HepG2 (cell line): ENCODE measurements around the gene EPS8L3. TPM values are rescaled to one million over a fixed set of nuclear protein-coding genes. Genes with fewer than 3 reads are reported as not detected.
A peak's percentile ranks its signal among the peaks of the same experiment; 100 is the strongest.

Experiments used
- ATAC-seq: fragments of 200-7000 bp; cut with Tn5 transposase; 3 replicates; pipeline ENCODE4 v1.9.1; 2020; ENCODE audit warnings: mild to moderate bottlenecking, moderate library complexity
- BruUV-seq: library from RNA; stranded (reverse); fragments of 400-500 nt; replicated peaks from 2 replicates; lab custom pipeline; 2021; lab: Mats Ljungman, UMichigan
- CTCF ChIA-PET: fragments of 300-600 bp; formaldehyde crosslinking; extraction: SDS; loops from one replicate; lab custom pipeline; 2021; ENCODE audit warnings: low total read pairs, inconsistent platforms, low intra/inter-chr PET ratio; lab: Yijun Ruan, JAX
- POLR2A ChIA-PET: fragments of 350-600 bp; sonication (Branson Sonifier 250); formaldehyde crosslinking; loops from one replicate; lab custom pipeline; 2020; ENCODE audit warnings: antibody characterized with exemption, inconsistent platforms; lab: Yijun Ruan, JAX
- DNase-seq: peaks from one replicate; pipeline ENCODE4 v3.0.0-alpha.2; 2015; ENCODE audit warnings: low spot score
- FAIRE-seq: peaks from 3 replicates; lab custom pipeline; 2011; peaks lifted over from hg19 to GRCh38; lab: Jason Lieb, UNC
- H2AFZ ChIP-seq: one replicate; pipeline ENCODE4 v1.6.1; 2011; ENCODE audit warnings: low read length, inconsistent platforms
- H3K27ac ChIP-seq: fragments of 300-600 bp; 3 replicates; pipeline ENCODE4 v1.8.0; 2011; ENCODE audit warnings: mixed run types, mild to moderate bottlenecking, mixed read lengths, low read length, inconsistent platforms; ENCODE audit not compliant: insufficient read depth; ENCODE audit errors: extremely low read length
- H3K27me3 ChIP-seq, 2 experiments: fragments of 200-600 bp in 1 of 2; 2 replicates in 1 of 2; 3 replicates in 1 of 2; pipeline versions ENCODE4 v1.6.0 to v1.8.0; 2011; ENCODE audit warnings: low read length in 2 of 2, mild to moderate bottlenecking in 2 of 2, moderate library complexity in 2 of 2, inconsistent platforms in 1 of 2; ENCODE audit not compliant: insufficient read depth in 2 of 2, control insufficient read depth in 1 of 2
- H3K36me3 ChIP-seq, 2 experiments: fragments of 200-600 bp in 1 of 2; replicated peaks in 1 of 2; 2 replicates in 1 of 2; 3 replicates in 1 of 2; pipeline versions ENCODE4 v1.5.1 to v1.8.0; 2011; ENCODE audit warnings: low read length in 2 of 2, inconsistent platforms in 1 of 2; ENCODE audit not compliant: insufficient read depth in 2 of 2, control insufficient read depth in 1 of 2
- H3K4me1 ChIP-seq: 2 replicates; pipeline ENCODE4 v1.5.1; 2012; ENCODE audit warnings: low read length, inconsistent platforms; ENCODE audit not compliant: insufficient read depth
- H3K4me2 ChIP-seq: 2 replicates; pipeline ENCODE4 v1.6.0; 2011; ENCODE audit warnings: low read depth, low read length, inconsistent platforms
- H3K4me3 ChIP-seq, 3 experiments: fragments of 200-600 bp in 1 of 3; sonication (generic), shearing (Covaris generic) in 1 of 3; replicated peaks in 1 of 3; 2 replicates each; pipeline ENCODE4 v1.5.1; 2011 to 2016; ENCODE audit warnings: low read length in 3 of 3, inconsistent platforms in 2 of 3, low read depth in 2 of 3, mild to moderate bottlenecking in 2 of 3, control low read depth in 1 of 3, mixed read lengths in 1 of 3; ENCODE audit not compliant: insufficient read depth in 1 of 3
- H3K79me2 ChIP-seq: one replicate; pipeline ENCODE4 v1.6.1; 2011; ENCODE audit warnings: low read length, inconsistent platforms; ENCODE audit not compliant: insufficient read depth
- H3K9ac ChIP-seq: 2 replicates; pipeline ENCODE4 v1.6.0; 2011; ENCODE audit warnings: mild to moderate bottlenecking, low read depth, low read length, inconsistent platforms; ENCODE audit not compliant: insufficient read depth
- H3K9me3 ChIP-seq: 2 replicates; pipeline ENCODE4 v1.5.1; 2012; ENCODE audit warnings: mild to moderate bottlenecking, low read length
- H4K20me1 ChIP-seq: 2 replicates; pipeline ENCODE4 v1.6.0; 2011; ENCODE audit warnings: inconsistent platforms, mild to moderate bottlenecking, low read length, moderate library complexity; ENCODE audit not compliant: insufficient read depth
- ATF1 ChIP-seq: IDR thresholded peaks from 2 replicates; pipeline ENCODE4 v1.6.1; 2016; ENCODE audit warnings: mild to moderate bottlenecking, control low read depth
- HIC2 ChIP-seq: sonication (generic); formaldehyde crosslinking; IDR thresholded peaks from 2 replicates; pipeline ENCODE4 v1.9.0; 2022; ENCODE audit warnings: low read depth, missing genetic modification reagents
- IRF2 ChIP-seq: IDR thresholded peaks from 2 replicates; pipeline ENCODE4 v1.6.1; 2018; ENCODE audit warnings: missing genetic modification reagents, missing compliant biosample characterization
- KDM5B ChIP-seq: sonication (generic); formaldehyde crosslinking; IDR thresholded peaks from 2 replicates; pipeline ENCODE4 v1.4.0; 2020; ENCODE audit warnings: missing genetic modification reagents, mild to moderate bottlenecking, borderline replicate concordance
- PATZ1 ChIP-seq: sonication (generic); formaldehyde crosslinking; IDR thresholded peaks from 2 replicates; pipeline ENCODE4 v1.4.0; 2020; ENCODE audit warnings: missing genetic modification reagents
- RELA ChIP-seq: sonication (generic); formaldehyde crosslinking; IDR thresholded peaks from 2 replicates; pipeline ENCODE4 v1.4.0; 2020; ENCODE audit warnings: missing genetic modification reagents
- SOX6 ChIP-seq, 2 experiments: fragments of 450-650 bp in 1 of 2; sonication (generic) in 1 of 2; formaldehyde crosslinking in 1 of 2; IDR thresholded peaks; 2 replicates each; pipeline versions ENCODE4 v1.4.0 to v1.6.1; 2017 to 2020; ENCODE audit warnings: antibody characterized with exemption in 1 of 2, mild to moderate bottlenecking in 1 of 2, missing genetic modification reagents in 1 of 2
- SP1 ChIP-seq, 2 experiments: fragments of 450-650 bp in 1 of 2; sonication (generic) in 1 of 2; formaldehyde crosslinking in 1 of 2; IDR thresholded peaks; 2 replicates each; pipeline versions ENCODE4 v1.4.0 to v1.6.1; 2016 to 2020; ENCODE audit warnings: missing genetic modification reagents in 1 of 2
- TGIF2 ChIP-seq: IDR thresholded peaks from 2 replicates; pipeline ENCODE4 v1.6.1; 2016; ENCODE audit warnings: control low read depth, missing compliant biosample characterization
- ZBTB21 ChIP-seq: sonication (generic); formaldehyde crosslinking; IDR thresholded peaks from 2 replicates; pipeline ENCODE4 v1.4.0; 2020; ENCODE audit warnings: missing genetic modification reagents
- ZBTB38 ChIP-seq: sonication (generic); formaldehyde crosslinking; IDR thresholded peaks from 2 replicates; pipeline ENCODE4 v1.5.1; 2020; ENCODE audit warnings: mild to moderate bottlenecking, missing genetic modification reagents
- ZBTB4 ChIP-seq: sonication (generic); formaldehyde crosslinking; IDR thresholded peaks from 2 replicates; pipeline ENCODE4 v1.4.0; 2020; ENCODE audit warnings: missing genetic modification reagents, mild to moderate bottlenecking, borderline replicate concordance
- ZMAT3 ChIP-seq: sonication (generic); formaldehyde crosslinking; conservative IDR thresholded peaks from 2 replicates; pipeline ENCODE4 v1.7.0; 2021; ENCODE audit warnings: missing genetic modification reagents
- ZNF441 ChIP-seq: sonication (generic); formaldehyde crosslinking; IDR thresholded peaks from 2 replicates; pipeline ENCODE4 v1.7.0; 2021; ENCODE audit warnings: missing genetic modification reagents, borderline replicate concordance
- ZNF616 ChIP-seq: sonication (generic); formaldehyde crosslinking; IDR thresholded peaks from 2 replicates; pipeline ENCODE4 v1.5.0; 2020; ENCODE audit warnings: low read depth, mild to moderate bottlenecking, missing genetic modification reagents
- ZNF644 ChIP-seq: IDR thresholded peaks from 2 replicates; pipeline ENCODE4 v1.6.1; 2016; ENCODE audit warnings: low read depth
- ZNF703 ChIP-seq: sonication (generic); formaldehyde crosslinking; IDR thresholded peaks from 2 replicates; pipeline ENCODE4 v1.5.1; 2020; ENCODE audit warnings: missing genetic modification reagents, mild to moderate bottlenecking, moderate library complexity, borderline replicate concordance
- ZNF720 ChIP-seq: sonication (generic); formaldehyde crosslinking; IDR thresholded peaks from 2 replicates; pipeline ENCODE4 v1.4.0; 2020; ENCODE audit warnings: missing genetic modification reagents
- WGBS: methylation state at CpG from one replicate; pipeline ENCODE4 v1.1.6; 2017; ENCODE audit warnings: low lambda C conversion rate; 5-methylcytosine and 5-hydroxymethylcytosine counted together
- in situ Hi-C: cut with HindIII; loops from 2 replicates; pipeline ENCODE4 v1.10.0; 2017; ENCODE audit warnings: low pct_unique_long_range_greater_than_20kb; ENCODE audit not compliant: extremely low pct_ligation_motif_present
- intact Hi-C: fragments of 100-400 bp; cut with micrococcal nuclease; formaldehyde crosslinking; loops from one replicate; pipeline ENCODE4 v1.10.0; 2022; ENCODE audit not compliant: unreplicated experiment
- polyA plus RNA-seq, 8 experiments: library from polyadenylated mRNA; depleted of rRNA in 3 of 8; stranded (reverse) in 7 of 8; unstranded in 1 of 8; fragments of >200 nt; fragmentation: Illumina TruSeq in 4 of 8; extraction: Trizol in 4 of 8; gene quantifications; 2 replicates each; pipeline versions ENCODE4 v1.2.1 to v1.2.3, GENCODE V29; 2011 to 2016; ENCODE audit warnings: low read depth in 4 of 8, missing spikeins in 1 of 8, mixed read lengths in 1 of 8; ENCODE audit not compliant: insufficient read depth in 1 of 8
- total RNA-seq, 5 experiments: library from RNA; depleted of rRNA; stranded (reverse); fragments of >200 nt; fragmentation: Illumina TruSeq; extraction: Trizol; gene quantifications; 2 replicates each; pipeline ENCODE4 v1.2.3, GENCODE V29; 2016; ENCODE audit warnings: low read depth in 1 of 5

Gene EPS8L3
- total and polyA plus RNA-seq, 2 of the 13 experiments (the other 11 are each of a cell fraction or from before 2014, with no cell fraction given), result 18.2 to 106 TPM

GRCh38 chr1:109726728-109727373 lies 36.9 kb downstream of the EPS8L3 start:
- CTCF ChIA-PET, result no interaction called here
- no peak for TF ChIP-seq ZNF703 (CRISPR knock-in tag)
- no peak for TF ChIP-seq ZBTB4
- TF ChIP-seq ZBTB38 (CRISPR knock-in tag), result peak; percentile 25; the same call in 1 of the 2 replicates
- no peak for TF ChIP-seq SOX6 (IDR thresholded peaks at IDR 0.05)
- peak; percentile 12; the same call in 1 of the 2 replicates for TF ChIP-seq SOX6 (CRISPR knock-in tag; IDR thresholded peaks at IDR 0.05)
- no peak for TF ChIP-seq ZBTB21
- TF ChIP-seq ATF1, result no peak
- TF ChIP-seq TGIF2, result 0 out of 2 replicates have a peak, but pooled peaks have one; percentile 37
- no peak for TF ChIP-seq IRF2 (CRISPR knock-in tag)
- TF ChIP-seq ZNF616 (CRISPR knock-in tag), result no peak
- no peak for TF ChIP-seq PATZ1 (CRISPR knock-in tag)
- no peak for TF ChIP-seq RELA (CRISPR knock-in tag)
- TF ChIP-seq HIC2 (CRISPR knock-in tag), result no peak
- no peak for TF ChIP-seq SP1 (IDR thresholded peaks at IDR 0.05)
- no peak for TF ChIP-seq SP1 (CRISPR knock-in tag; IDR thresholded peaks at IDR 0.05)
- TF ChIP-seq KDM5B, result no peak
- no peak for TF ChIP-seq ZNF720
- no peak for TF ChIP-seq ZNF441 (CRISPR knock-in tag)
- no peak for TF ChIP-seq ZMAT3
- TF ChIP-seq ZNF644 (CRISPR knock-in tag), result no peak

More at GRCh38 chr1:109726728-109727373, 36.9 kb downstream of the EPS8L3 start:
- POLR2A ChIA-PET, result no interaction called here
- H4K20me1 ChIP-seq, result no peaks in the 10 kb centered on the region
- ATAC-seq (peak; percentile 66), DNase-seq (no peak), FAIRE-seq (no peak)
- no peaks in the 10 kb centered on the region for H3K36me3 ChIP-seq
- no peak overlapping the region for H3K27ac ChIP-seq
- intact Hi-C loops (no loop called here), in situ Hi-C loops (no loop called here)
- BruUV-seq, result no TSS peak
- 62% methylated on average over 12 of the region's 12 CpGs for WGBS
- no peak overlapping the region for H2AFZ ChIP-seq
- H3K4me2 ChIP-seq, result peak overlapping the region; percentile 29; the same call in 1 of the 2 replicates
- H3K4me3 ChIP-seq, result no peak overlapping the region
- H3K9ac ChIP-seq, result no peak overlapping the region
- H3K9me3 ChIP-seq, result no peaks in the 10 kb centered on the region
- H3K4me1 ChIP-seq, result peaks cover 39% of the 10 kb centered on the region
- no peaks in the 10 kb centered on the region for H3K79me2 ChIP-seq
- no peaks in the 10 kb centered on the region; a peak in 1 of 5 replicates for H3K27me3 ChIP-seq
